Tongue (tissue), 2 donors: ENCODE data around the gene C9orf43. TPM values are rescaled to one million over a fixed set of nuclear protein-coding genes. Genes with fewer than 3 reads are reported as not detected.

Experiments
- DNase-seq: peaks from one replicate; pipeline ENCODE4 v3.0.0-alpha.2; 2015
- total RNA-seq: library from RNA; depleted of rRNA; stranded (reverse); fragments of >200 nt; gene quantifications from one replicate; pipeline ENCODE4 v1.2.3, GENCODE V29; 2014

C9orf43 gene
- total RNA-seq, 1 donor from 2014 or later = 0.92 TPM

GRCh38 chr9:113468716-113469448 lies 58.3 kb downstream of the C9orf43 start:
- DNase-seq = peak; percentile 96

- DNase-seq = no peak
These were observed 60.6 kb downstream of the C9orf43 start for GRCh38 chr9:113471143-113471542.

- no peak for DNase-seq
These were observed 61.0 kb downstream of the C9orf43 start for GRCh38 chr9:113471566-113471965.

- DNase-seq = no peak
These were observed 61.7 kb downstream of the C9orf43 start for GRCh38 chr9:113472199-113472598.

- peak; percentile 63 for DNase-seq
These were observed 63.9 kb downstream of the C9orf43 start for GRCh38 chr9:113474360-113475028.

- DNase-seq = no peak
These were observed 64.5 kb downstream of the C9orf43 start for GRCh38 chr9:113475031-113475430.

GRCh38 chr9:113475992-113476391 lies 65.4 kb downstream of the C9orf43 start:
- DNase-seq = no peak

- DNase-seq = no peak
These were observed 66.0 kb downstream of the C9orf43 start for GRCh38 chr9:113476511-113476916.

- DNase-seq = no peak
These were observed 66.5 kb downstream of the C9orf43 start for GRCh38 chr9:113477058-113477457.

- DNase-seq = no peak
These were observed 67.1 kb downstream of the C9orf43 start for GRCh38 chr9:113477661-113478060.

- DNase-seq = no peak
These were observed 68.7 kb downstream of the C9orf43 start for GRCh38 chr9:113479174-113479621.

Other genes starting within 250 kb of the C9orf43 start
- 26.3 TPM for gene FKBP15, start 189.5 kb upstream of the C9orf43 start, total RNA-seq
- gene SLC31A1, start 189.2 kb upstream of the C9orf43 start, total RNA-seq = 11.8 TPM
- gene CDC26, start 135.2 kb upstream of the C9orf43 start, total RNA-seq = 32.1 TPM
- gene PRPF4, start 135.1 kb upstream of the C9orf43 start, total RNA-seq = 18.7 TPM
- gene RNF183, start 107.4 kb upstream of the C9orf43 start, total RNA-seq = 0.21 TPM
- gene WDR31, start 70.5 kb upstream of the C9orf43 start, total RNA-seq = 3.7 TPM
- gene BSPRY, start 61.2 kb upstream of the C9orf43 start, total RNA-seq = 2.6 TPM
- 13.0 TPM for gene HDHD3, start 33.8 kb upstream of the C9orf43 start, total RNA-seq
- gene ALAD, start 9.5 kb upstream of the C9orf43 start, total RNA-seq = 27.8 TPM
- 36.5 TPM for gene POLE3, start 72 bp upstream of the C9orf43 start, total RNA-seq
- 59.9 TPM for gene RGS3, start 53.0 kb downstream of the C9orf43 start, total RNA-seq